ENCODE data around the gene CLEC20A. TPM values are rescaled to one million over a fixed set of nuclear protein-coding genes. Genes with fewer than 3 reads are reported as not detected.

The CLEC20A gene
- not detected for total RNA-seq

DNA sequence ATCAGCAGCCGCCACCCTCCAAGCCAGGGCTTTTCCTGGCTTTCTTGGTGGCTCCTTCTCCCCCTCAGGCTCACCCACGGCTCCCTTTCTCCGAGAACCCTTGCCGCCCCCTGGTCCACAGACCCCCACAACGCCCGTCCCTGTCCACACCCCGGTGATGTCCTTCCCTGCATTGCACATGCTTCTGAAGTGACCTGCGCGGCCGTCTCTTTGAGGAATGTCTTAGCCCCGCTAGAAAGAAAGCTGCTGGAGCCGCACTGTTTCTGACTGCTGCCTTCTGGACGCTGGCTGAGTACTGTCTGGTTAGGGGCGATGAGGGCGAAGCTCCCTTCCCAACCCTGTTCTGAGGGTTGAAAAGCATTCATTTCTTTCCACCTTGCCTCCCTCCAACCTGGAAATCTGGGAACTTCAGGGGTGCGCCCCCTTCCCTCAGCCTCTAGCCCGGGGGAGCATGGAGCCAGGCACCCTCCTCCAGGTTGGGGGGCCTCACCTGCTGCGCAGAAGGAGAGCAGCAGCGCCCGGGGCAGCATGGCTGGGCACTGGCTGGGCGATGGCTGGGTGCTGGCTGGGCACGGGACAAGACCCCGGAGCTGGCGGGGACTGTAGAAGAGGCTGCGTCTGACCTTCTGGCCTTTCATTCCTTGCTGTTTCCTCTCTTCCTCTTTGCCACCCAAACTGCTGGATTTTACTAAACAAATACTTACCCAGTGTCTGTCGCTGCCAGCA lies at the start of gene CLEC20A:
Gene CLEC20A, minus strand, starts transcription at position 555 of the 726 bp plus-strand sequence. Its CDS starts 25 bp downstream, at position 530.
- Mint-ChIP-seq H3K36me3 (ENCODE audit: insufficient read depth) (no peaks in the 10 kb centered on the region), H3K27me3 (ENCODE audit: low read depth) (no peaks in the 10 kb centered on the region), H3K4me3 (no peak within 1 kb of the TSS), H3K4me1 (ENCODE audit: low read depth) (no peaks in the 10 kb centered on the region), H3K9me3 (no peaks in the 10 kb centered on the region)
- DNase-seq = no peak
- no peak for ATAC-seq

DNA sequence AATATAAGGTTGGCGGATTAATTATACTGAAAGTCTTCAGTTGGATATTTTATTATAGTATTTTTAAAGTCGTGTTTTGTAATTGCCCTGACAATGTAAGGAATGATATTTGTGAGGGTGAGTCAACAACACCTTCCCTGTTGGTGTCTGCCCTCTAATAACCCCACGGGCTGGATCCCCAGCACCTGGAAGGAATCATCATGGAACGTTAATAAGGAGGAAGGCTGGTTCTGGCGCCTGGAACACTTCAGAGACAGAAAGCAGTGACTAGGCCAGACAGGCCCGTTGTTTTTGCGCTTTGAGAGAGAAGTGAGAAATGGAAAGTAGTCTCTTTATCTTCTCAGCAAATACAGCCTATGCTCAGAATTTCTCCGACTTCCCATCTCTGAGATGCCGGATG lies 47.8 kb upstream of the CLEC20A start:
- Mint-ChIP-seq H3K36me3 (ENCODE audit: insufficient read depth) (no peaks in the 10 kb centered on the region), H3K4me3 (no peak overlapping the region), H3K27me3 (ENCODE audit: low read depth) (no peaks in the 10 kb centered on the region), H3K9me3 (no peaks in the 10 kb centered on the region), H3K4me1 (ENCODE audit: low read depth) (peaks cover 10% of the 10 kb centered on the region)
- DNase-seq (no peak), ATAC-seq (no peak)

- Mint-ChIP-seq H3K27me3 (ENCODE audit: low read depth) (no peaks in the 10 kb centered on the region), H3K4me1 (ENCODE audit: low read depth) (peaks cover 10% of the 10 kb centered on the region), H3K9me3 (no peaks in the 10 kb centered on the region), H3K4me3 (peak overlapping the region; percentile 90), H3K36me3 (ENCODE audit: insufficient read depth) (no peaks in the 10 kb centered on the region)
- ATAC-seq (peak in 1 of 2 donors; percentile 2), DNase-seq (no peak)
Measured at GRCh38 chr1:178543290-178543607, 46.5 kb upstream of the CLEC20A start.

GRCh38 chr1:178542554-178543289 lies 46.0 kb upstream of the CLEC20A start:
- ATAC-seq (peak; percentile 91), DNase-seq (peak; percentile 85)
- peaks cover 10% of the 10 kb centered on the region for H3K4me1 Mint-ChIP-seq (ENCODE audit: low read depth)
- no peaks in the 10 kb centered on the region for H3K27me3 Mint-ChIP-seq (ENCODE audit: low read depth)
- H3K4me3 Mint-ChIP-seq = peak overlapping the region; percentile 90
- no peaks in the 10 kb centered on the region for H3K36me3 Mint-ChIP-seq (ENCODE audit: insufficient read depth)
- H3K9me3 Mint-ChIP-seq = no peaks in the 10 kb centered on the region

- DNase-seq (peak; percentile 13), ATAC-seq (peak; percentile 61 to 68)
- no peaks in the 10 kb centered on the region for H3K36me3 Mint-ChIP-seq (ENCODE audit: insufficient read depth)
- H3K4me3 Mint-ChIP-seq = peak overlapping the region; percentile 90
- no peaks in the 10 kb centered on the region for H3K27me3 Mint-ChIP-seq (ENCODE audit: low read depth)
- peaks cover 10% of the 10 kb centered on the region for H3K4me1 Mint-ChIP-seq (ENCODE audit: low read depth)
- no peaks in the 10 kb centered on the region for H3K9me3 Mint-ChIP-seq
Measured at GRCh38 chr1:178541829-178542553, 45.2 kb upstream of the CLEC20A start.

GRCh38 chr1:178541379-178541778 lies 44.6 kb upstream of the CLEC20A start:
- Mint-ChIP-seq H3K27me3 (ENCODE audit: low read depth) (no peaks in the 10 kb centered on the region), H3K4me3 (peak overlapping the region; percentile 90), H3K9me3 (no peaks in the 10 kb centered on the region), H3K36me3 (ENCODE audit: insufficient read depth) (no peaks in the 10 kb centered on the region), H3K4me1 (ENCODE audit: low read depth) (peaks cover 10% of the 10 kb centered on the region)
- DNase-seq = no peak
- ATAC-seq = no peak

GRCh38 chr1:178540646-178541045 lies 43.9 kb upstream of the CLEC20A start:
- no peaks in the 10 kb centered on the region for H3K9me3 Mint-ChIP-seq
- H3K36me3 Mint-ChIP-seq (ENCODE audit: insufficient read depth) = no peaks in the 10 kb centered on the region
- no peak for DNase-seq
- peak overlapping the region; percentile 17 for H3K4me3 Mint-ChIP-seq
- H3K4me1 Mint-ChIP-seq (ENCODE audit: low read depth) = peaks cover 10% of the 10 kb centered on the region
- H3K27me3 Mint-ChIP-seq (ENCODE audit: low read depth) = no peaks in the 10 kb centered on the region
- ATAC-seq = no peak

DNA sequence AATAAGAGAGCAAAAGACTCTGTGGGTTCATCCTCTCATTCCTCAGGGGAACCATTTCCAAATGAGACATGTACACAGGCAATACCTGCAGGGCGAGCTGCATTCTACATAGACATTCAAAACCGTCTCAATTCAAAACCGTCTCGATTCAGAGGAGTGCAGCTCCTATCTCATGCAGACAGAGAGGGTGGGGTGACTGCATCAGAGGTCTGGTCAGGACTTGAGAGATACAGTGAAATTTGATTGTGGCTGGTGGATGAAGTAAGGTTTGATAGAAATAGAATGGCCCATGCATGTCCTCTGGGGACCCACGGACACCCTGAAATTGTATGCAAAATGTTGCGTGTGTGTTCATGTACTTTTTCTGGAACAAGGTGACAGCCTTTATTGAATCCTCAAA lies 43.4 kb upstream of the CLEC20A start:
- Mint-ChIP-seq H3K4me1 (ENCODE audit: low read depth) (peaks cover 10% of the 10 kb centered on the region), H3K36me3 (ENCODE audit: insufficient read depth) (no peaks in the 10 kb centered on the region), H3K27me3 (ENCODE audit: low read depth) (no peaks in the 10 kb centered on the region), H3K4me3 (no peak overlapping the region), H3K9me3 (no peaks in the 10 kb centered on the region)
- ATAC-seq (no peak), DNase-seq (no peak)

- no peaks in the 10 kb centered on the region for H3K36me3 Mint-ChIP-seq (ENCODE audit: insufficient read depth)
- peaks cover 10% of the 10 kb centered on the region for H3K4me1 Mint-ChIP-seq (ENCODE audit: low read depth)
- ATAC-seq (no peak), DNase-seq (no peak)
- H3K4me3 Mint-ChIP-seq = no peak overlapping the region
- H3K27me3 Mint-ChIP-seq (ENCODE audit: low read depth) = no peaks in the 10 kb centered on the region
- H3K9me3 Mint-ChIP-seq = no peaks in the 10 kb centered on the region
Measured at GRCh38 chr1:178539291-178539690, 42.5 kb upstream of the CLEC20A start.

DNA sequence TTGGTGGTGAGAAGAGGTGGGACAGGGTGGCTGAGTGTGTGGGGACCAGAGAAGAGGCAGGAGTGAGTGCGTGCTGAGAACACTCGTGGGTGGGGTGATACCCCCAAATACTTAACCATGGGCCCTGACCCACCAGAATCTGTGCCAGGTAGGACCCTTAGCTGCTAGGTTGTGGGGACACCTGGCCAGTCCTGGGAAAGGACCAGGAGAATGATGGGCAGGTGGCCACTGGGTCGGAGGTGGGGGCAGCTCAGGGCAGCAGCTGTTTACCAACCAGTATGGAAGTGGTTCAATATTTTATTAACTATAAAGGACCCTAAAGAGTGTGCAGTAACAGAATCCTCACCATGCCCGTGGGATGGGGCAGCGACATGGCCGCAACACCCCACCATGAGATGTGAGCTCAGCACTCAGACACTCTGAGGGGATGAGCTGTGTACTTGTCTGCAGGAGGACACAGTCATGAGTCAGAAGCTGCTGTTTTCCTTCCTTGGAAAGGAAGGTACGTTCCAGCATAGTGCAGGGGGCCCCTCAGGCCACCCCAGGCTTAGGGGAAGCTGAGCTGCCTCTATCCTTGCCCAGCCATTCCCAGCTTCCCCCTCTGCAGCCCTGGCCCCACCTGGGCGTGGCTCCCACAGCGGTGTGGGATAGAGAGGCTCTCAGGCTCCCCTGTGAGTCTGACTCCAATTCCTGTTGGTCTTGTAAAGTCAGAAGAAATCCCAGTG lies 41.6 kb upstream of the CLEC20A start:
- Mint-ChIP-seq H3K4me1 (ENCODE audit: low read depth) (peaks cover 8% of the 10 kb centered on the region), H3K4me3 (no peak overlapping the region), H3K36me3 (ENCODE audit: insufficient read depth) (no peaks in the 10 kb centered on the region), H3K27me3 (ENCODE audit: low read depth) (no peaks in the 10 kb centered on the region), H3K9me3 (no peaks in the 10 kb centered on the region)
- no peak for DNase-seq
- no peak for ATAC-seq

DNA sequence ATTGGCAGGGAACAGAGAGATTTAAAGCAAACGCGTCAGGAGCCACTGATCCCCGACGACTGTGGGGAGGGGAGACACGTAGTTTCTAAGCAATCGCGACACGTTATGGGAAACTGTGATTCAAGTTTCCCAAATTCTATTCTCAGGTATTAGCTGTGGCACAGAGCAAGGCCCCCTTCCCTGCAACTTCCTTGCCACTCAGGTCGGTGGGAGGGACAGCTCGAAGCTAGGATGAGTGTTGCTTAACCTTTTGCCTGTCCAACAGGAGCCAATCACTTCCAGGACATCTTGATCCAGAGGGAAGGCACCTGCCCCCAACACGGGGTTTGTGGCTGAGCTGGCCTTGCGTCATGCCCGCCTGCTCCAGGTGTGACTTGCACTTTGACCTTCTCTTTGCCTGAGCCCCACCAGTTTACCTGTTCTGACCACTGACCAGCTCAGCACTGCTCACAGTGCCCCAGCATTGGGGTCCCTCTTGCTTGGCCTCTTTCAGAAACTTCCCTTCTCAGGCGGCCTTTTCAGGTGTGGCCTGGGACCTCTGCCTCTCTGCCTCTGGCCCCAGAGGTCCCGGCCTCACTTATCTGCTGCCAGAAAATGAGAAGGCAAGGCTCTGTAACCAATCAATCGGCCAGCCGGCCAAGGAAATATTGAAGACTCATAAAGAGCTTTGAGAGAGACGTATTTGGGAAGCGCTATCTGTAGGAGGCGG lies 40.8 kb upstream of the CLEC20A start:
- Mint-ChIP-seq H3K9me3 (no peaks in the 10 kb centered on the region), H3K4me3 (no peak overlapping the region), H3K36me3 (ENCODE audit: insufficient read depth) (no peaks in the 10 kb centered on the region), H3K4me1 (ENCODE audit: low read depth) (peaks cover 5% of the 10 kb centered on the region), H3K27me3 (ENCODE audit: low read depth) (no peaks in the 10 kb centered on the region)
- no peak for ATAC-seq
- DNase-seq = no peak

- no peak for DNase-seq
- H3K9me3 Mint-ChIP-seq = no peaks in the 10 kb centered on the region
- H3K4me1 Mint-ChIP-seq (ENCODE audit: low read depth) = peaks cover 5% of the 10 kb centered on the region
- ATAC-seq = no peak
- H3K36me3 Mint-ChIP-seq (ENCODE audit: insufficient read depth) = no peaks in the 10 kb centered on the region
- no peak overlapping the region for H3K4me3 Mint-ChIP-seq
- no peaks in the 10 kb centered on the region for H3K27me3 Mint-ChIP-seq (ENCODE audit: low read depth)
Measured at GRCh38 chr1:178536844-178537371, 40.1 kb upstream of the CLEC20A start.

GRCh38 chr1:178536329-178536728 lies 39.6 kb upstream of the CLEC20A start:
- Mint-ChIP-seq H3K27me3 (ENCODE audit: low read depth) (no peaks in the 10 kb centered on the region), H3K4me1 (ENCODE audit: low read depth) (peaks cover 5% of the 10 kb centered on the region), H3K4me3 (no peak overlapping the region), H3K9me3 (no peaks in the 10 kb centered on the region), H3K36me3 (ENCODE audit: insufficient read depth) (no peaks in the 10 kb centered on the region)
- no peak for ATAC-seq
- DNase-seq = no peak
